Smooth muscle cell of the brain vasculature (primary cell): Measurements from ENCODE around the gene CCDC152.
"Not testable (repeated sequence)": the region's sequence is repeated elsewhere in the genome, so short reads cannot be mapped to it uniquely, and the experiment has no call there.

Source experiments
- DNase-seq: peaks from one replicate; pipeline ENCODE4 v3.0.0-alpha.2; 2012; ENCODE audit warnings: low read depth, low spot score

Gene CCDC152

DNA sequence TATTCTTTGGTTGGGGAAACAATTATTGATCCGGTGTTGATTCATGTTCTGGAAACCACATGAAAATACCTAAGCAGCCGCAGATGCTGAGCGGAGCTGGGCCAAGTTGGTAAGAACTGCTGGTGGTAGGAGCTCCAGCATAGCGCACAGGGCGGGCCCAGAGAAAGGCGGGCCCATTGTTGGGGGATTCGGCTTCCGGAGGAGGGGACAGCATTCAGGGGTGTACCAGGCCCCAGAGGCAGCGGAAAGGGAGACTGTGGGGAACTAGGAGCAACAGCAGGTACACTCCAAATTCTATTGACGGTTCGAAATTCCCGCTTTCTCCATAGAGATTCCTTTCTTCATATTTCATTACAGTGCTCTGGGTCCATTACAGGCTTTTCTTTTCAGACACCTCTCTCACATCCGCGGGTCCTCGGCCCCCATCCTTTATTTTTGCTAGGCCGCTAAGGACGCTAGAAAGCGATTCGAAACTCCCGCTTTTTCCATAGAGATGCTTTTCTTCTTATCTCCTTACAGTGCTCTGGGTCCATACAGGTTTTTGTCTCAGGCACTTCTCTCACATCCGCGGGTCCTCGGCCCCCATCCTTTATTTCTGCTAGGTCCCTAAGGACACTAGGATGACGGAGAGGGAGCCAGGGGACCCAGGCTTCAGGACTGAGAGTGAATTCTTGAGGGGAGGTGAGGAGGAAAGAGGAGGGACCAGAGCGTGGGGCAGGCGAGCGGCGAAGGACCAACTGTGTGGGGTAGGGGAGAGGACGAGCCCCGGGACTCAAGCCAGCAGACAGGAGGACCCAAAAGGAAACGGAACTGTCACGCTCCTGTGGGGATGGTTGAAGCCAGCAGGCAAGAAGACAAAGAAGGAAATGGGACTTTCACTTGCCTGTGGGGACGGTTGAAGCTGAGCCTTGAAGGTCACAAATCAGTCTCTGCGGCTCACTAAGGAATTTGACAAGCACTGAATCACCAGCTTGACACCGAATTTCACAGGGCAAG, at the start of gene CCDC152:
Gene CCDC152 (plus strand): TSS at position 213 of the 996 bp plus-strand sequence. CDS start 2,304 bp downstream, outside the sequence.
- DNase-seq: no peak

GRCh38 chr5:42715785-42716184, 40.8 kb upstream of the CCDC152 start:
- no peak for DNase-seq

GRCh38 chr5:42718591-42718990, 38.0 kb upstream of the CCDC152 start:
- DNase-seq: no peak

GRCh38 chr5:42719034-42719433, 37.6 kb upstream of the CCDC152 start:
- DNase-seq: no peak

DNA sequence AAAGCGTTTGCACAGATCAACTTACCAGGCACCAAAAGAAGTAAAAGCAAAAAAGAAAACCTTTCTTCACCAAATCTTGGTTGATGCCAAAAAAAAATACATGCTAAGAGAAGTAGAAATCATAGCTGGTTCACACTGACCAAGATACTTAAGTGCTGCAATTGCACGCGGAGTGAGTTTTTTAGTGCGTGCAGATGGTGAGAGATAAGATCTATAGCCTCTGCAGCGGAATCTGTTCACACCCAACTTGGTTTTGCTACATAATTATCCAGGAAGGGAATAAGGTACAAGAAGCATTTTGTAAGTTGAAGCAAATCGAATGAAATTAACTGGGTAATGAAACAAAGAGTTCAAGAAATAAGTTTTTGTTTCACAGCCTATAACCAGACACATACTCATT, 36.4 kb upstream of the CCDC152 start:
- no peak for DNase-seq

DNA sequence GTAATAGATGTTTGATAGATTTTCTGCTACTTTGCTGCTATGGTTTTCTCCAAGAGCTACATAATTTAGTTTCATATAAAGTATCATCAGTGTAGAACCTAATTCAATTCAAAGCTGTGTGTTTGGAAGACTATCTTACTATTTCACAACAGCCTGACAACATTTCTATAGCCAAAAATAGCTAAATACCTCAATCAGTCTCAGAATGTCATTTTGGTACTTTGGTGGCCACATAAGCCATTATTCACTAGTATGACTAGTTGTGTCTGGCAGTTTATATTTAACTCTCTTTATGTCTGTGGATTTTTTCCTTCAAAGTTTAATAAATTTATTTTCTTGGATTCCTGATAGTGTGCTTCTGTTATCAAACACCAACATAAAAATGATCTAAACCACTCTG, 35.1 kb upstream of the CCDC152 start:
- DNase-seq: no peak

DNA sequence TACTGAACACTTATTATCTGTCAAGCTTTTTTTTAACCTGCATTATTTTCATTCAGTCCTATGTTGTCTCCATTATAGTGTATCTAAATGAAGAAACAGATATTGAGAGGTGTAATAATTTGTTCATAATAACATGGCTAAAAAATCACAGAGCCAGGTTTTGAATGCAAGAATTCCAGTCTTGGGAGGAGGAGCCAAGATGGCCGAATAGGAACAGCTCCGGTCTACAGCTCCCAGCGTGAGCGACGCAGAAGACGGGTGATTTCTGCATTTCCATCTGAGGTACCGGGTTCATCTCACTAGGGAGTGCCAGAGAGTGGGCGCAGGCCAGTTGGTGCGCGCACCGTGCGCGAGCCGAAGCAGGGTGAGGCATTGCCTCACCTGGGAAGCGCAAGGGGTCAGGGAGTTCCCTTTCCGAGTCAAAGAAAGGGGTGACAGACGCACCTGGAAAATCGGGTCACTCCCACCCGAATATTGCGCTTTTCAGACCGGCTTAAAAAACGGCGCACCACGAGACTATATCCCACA, 22.0 kb upstream of the CCDC152 start:
- not testable (repeated sequence) for DNase-seq

DNA sequence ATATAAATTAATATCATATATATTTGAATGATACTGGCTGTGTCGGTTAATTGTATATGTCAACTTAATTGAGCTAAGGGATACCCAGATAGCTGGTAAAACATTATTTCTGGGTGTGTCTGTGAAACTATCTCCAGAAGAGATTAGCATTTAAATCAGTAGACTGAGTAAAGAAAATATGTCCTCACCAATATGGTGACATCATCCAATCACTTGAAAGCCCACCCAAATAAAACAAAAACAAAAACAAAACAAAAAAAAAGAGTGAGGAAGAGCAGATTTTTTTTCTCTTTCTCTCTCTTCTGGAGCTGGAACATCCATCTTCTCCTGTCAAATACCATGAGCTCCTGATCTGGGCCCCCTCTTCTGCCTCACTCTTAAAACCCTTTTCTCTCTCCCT, 15.7 kb upstream of the CCDC152 start:
- DNase-seq: no peak

DNA sequence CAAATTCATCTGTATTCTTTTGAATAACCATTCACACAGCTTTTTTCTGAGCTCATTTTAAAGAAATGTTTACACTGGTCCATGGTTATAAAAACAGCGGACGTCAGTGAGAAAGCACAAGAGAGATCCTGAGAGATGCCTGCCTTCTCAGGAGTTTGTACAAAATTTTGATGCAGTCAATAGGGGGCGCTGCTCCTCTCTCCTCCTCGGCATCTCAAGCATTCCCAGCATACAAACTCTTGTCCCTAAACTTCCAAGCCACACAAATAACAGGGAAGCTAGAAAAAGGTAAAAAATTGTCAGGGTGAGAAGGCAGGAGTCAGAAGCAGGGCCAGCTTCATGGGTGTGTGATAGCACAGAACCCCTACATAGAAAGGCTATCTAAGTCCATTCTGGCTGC, 11.2 kb upstream of the CCDC152 start:
- no peak for DNase-seq

DNA sequence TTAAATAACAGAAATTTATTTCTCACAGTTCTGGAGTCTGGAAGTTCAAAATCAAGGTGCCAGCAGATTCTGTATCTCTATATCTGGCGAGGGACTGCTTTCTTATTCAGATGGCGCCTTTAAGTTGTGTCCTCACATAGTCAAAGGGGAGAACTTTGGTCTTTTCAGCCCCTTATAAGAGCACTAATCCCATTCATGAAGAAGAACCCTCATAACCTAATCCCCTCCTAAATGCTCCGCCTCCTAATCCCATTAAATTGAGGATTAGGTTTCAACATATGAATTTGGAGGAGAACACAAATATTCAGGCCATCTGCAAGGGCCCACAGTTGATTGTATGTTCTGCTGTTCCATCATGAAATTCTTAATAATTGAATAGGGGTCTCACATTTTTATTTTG, 10.8 kb upstream of the CCDC152 start:
- no peak for DNase-seq

- no peak for DNase-seq
These were observed 7.6 kb upstream of the CCDC152 start for GRCh38 chr5:42749020-42749419.

GRCh38 chr5:42750507-42750906, 6.1 kb upstream of the CCDC152 start:
- DNase-seq: no peak

DNA sequence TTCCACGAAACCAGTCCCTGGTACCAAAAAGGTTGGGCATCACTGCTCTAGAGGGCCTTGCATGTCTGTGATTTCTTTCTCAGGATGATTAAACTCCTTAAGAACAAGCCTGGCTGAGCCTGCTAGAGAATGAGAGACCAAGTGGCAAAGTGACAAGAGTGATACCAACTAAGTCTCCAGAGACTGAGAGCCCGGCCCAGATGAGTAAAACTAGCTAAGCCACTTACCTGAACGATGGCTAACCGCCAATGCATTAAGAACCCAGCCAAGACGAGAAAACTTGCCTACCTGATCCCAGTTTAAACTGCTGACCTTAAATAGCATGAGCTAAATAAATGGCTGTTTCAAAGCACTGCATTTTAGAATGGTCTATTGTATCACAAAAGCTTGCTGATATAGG, 5.6 kb upstream of the CCDC152 start:
- no peak for DNase-seq

DNA sequence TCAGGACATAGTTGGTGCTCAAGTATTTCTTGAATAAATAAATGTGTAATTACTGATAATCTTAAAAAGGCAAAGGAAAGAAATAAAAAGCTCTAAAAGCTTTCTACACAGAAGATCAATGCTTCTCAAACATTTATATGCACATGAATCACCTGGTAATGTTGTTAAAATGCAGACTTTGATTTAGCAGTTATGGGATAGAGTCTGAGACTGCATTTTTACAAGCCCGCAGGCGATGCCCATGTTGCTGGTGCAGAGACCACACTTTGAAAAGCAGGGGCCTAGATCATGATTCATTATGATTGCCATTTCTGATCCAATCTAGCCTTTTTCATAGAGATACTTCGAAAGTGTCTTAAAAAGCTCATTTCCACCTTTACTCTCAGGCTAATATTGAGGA, 3.5 kb upstream of the CCDC152 start:
- DNase-seq: no peak

- no peak for DNase-seq
These were observed 2.8 kb downstream of the CCDC152 start for GRCh38 chr5:42759456-42759855.

- DNase-seq: no peak
These were observed 3.8 kb downstream of the CCDC152 start for GRCh38 chr5:42760426-42760825.

DNA sequence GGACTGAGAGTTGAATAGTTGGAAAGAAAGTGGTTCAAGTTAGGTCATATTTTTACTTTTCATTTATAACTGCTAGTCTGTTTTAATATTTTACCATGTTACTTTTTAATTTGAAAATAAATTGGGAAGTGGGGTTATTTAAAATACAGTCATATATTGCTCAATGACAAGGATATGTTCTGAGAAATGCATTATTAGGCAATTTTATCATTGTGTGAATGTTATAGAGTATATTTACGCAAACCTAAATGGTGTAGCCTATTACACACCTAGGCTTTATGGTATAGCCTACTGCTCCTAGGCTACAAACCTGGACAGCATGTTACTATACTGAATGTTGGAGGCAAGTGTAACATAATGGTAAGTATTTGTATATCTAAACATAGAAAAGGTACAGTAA, 5.2 kb downstream of the CCDC152 start:
- no peak for DNase-seq

- no peak for DNase-seq
These were observed 11.0 kb downstream of the CCDC152 start for GRCh38 chr5:42767491-42768105.

GRCh38 chr5:42768106-42768504, 11.5 kb downstream of the CCDC152 start:
- DNase-seq: no peak

GRCh38 chr5:42770003-42770402, 13.4 kb downstream of the CCDC152 start:
- DNase-seq: no peak

- no peak for DNase-seq
These were observed 15.8 kb downstream of the CCDC152 start for GRCh38 chr5:42772265-42772993.

DNA sequence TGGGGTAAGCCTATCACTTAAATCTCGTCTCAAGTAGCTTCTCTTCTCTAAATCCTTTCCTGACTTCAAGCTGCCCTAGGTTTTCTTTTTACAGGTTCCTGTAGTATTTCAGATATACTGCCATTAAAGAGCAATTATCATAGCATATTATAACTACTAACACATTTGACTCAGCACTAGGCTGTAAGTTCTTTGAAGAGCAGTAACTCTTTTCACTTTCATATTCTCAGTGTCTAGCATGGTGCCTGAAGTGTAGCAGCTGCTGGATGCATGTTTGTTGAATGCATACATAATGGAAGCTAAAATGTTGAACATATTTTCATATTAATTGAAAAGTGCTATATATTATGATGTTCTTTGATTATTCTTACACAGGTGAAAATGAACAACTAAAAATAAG, 22.5 kb downstream of the CCDC152 start:
- no peak for DNase-seq
